Keratinocyte (primary cell): ENCODE results near the gene RPAP2. TPM values are rescaled to one million over a fixed set of nuclear protein-coding genes. Genes with fewer than 3 reads are reported as not detected.
"Not testable (repeated sequence)": the region's sequence is repeated elsewhere in the genome, so short reads cannot be mapped to it uniquely, and the experiment has no call there.

Experiments
- DNase-seq: peaks from one replicate; pipeline ENCODE4 v3.0.0-alpha.2; 2011; ENCODE audit warnings: low read depth, missing footprints, low spot score
- FAIRE-seq: peaks from 2 replicates; lab custom pipeline; 2011; peaks lifted over from hg19 to GRCh38; lab: Jason Lieb, UNC
- H2AFZ ChIP-seq: 2 replicates; pipeline ENCODE4 v1.6.0; 2012; ENCODE audit warnings: low read length, control low read depth, inconsistent platforms; ENCODE audit not compliant: control insufficient read depth
- H3K27ac ChIP-seq: 2 replicates; pipeline ENCODE4 v1.5.1; 2011; ENCODE audit warnings: low read length; ENCODE audit not compliant: control insufficient read depth, insufficient read depth
- H3K27me3 ChIP-seq: 3 replicates; pipeline ENCODE4 v1.6.0; 2011; ENCODE audit warnings: low read length; ENCODE audit not compliant: control insufficient read depth, insufficient read depth; ENCODE audit errors: extremely low read depth
- H3K36me3 ChIP-seq, 2 experiments: 2 replicates in 1 of 2; 3 replicates in 1 of 2; pipeline ENCODE4 v1.5.1; 2011; ENCODE audit warnings: low read length in 2 of 2, mild to moderate bottlenecking in 1 of 2; ENCODE audit not compliant: control insufficient read depth in 2 of 2, insufficient read depth in 2 of 2; ENCODE audit errors: extremely low read depth in 1 of 2
- H3K4me1 ChIP-seq: 3 replicates; pipeline ENCODE4 v1.5.1; 2011; ENCODE audit warnings: low read length; ENCODE audit not compliant: control insufficient read depth, insufficient read depth; ENCODE audit errors: extremely low read depth
- H3K4me2 ChIP-seq: 3 replicates; pipeline ENCODE4 v1.6.0; 2011; ENCODE audit warnings: low read depth, low read length; ENCODE audit not compliant: control insufficient read depth, insufficient read depth; ENCODE audit errors: extremely low read depth
- H3K4me3 ChIP-seq, 3 experiments: fragments of 200-600 bp in 1 of 3; sonication (generic) in 1 of 3; 2 replicates in 2 of 3; 3 replicates in 1 of 3; pipeline ENCODE4 v1.5.1; 2011 to 2016; ENCODE audit warnings: low read length in 3 of 3, mild to moderate bottlenecking in 3 of 3, control low read depth in 2 of 3, inconsistent platforms in 1 of 3, low read depth in 1 of 3, mixed read lengths in 1 of 3, mixed run types in 1 of 3, moderate library complexity in 1 of 3; ENCODE audit not compliant: control insufficient read depth in 2 of 3, insufficient read depth in 2 of 3; ENCODE audit errors: extremely low read depth in 1 of 3
- H3K79me2 ChIP-seq: 2 replicates; pipeline ENCODE4 v1.6.0; 2012; ENCODE audit warnings: low read length; ENCODE audit not compliant: control insufficient read depth, insufficient read depth
- H3K9ac ChIP-seq: 3 replicates; pipeline ENCODE4 v1.6.0; 2011; ENCODE audit warnings: low read length; ENCODE audit not compliant: control insufficient read depth, insufficient read depth; ENCODE audit errors: extremely low read depth
- H3K9me1 ChIP-seq: 3 replicates; pipeline ENCODE4 v1.6.0; 2011; ENCODE audit warnings: low read length; ENCODE audit not compliant: control insufficient read depth, insufficient read depth; ENCODE audit errors: extremely low read depth
- H3K9me3 ChIP-seq: 2 replicates; pipeline ENCODE4 v1.5.1; 2012; ENCODE audit warnings: low read depth, low read length; ENCODE audit not compliant: control insufficient read depth
- H4K20me1 ChIP-seq: 3 replicates; pipeline ENCODE4 v1.6.0; 2011; ENCODE audit warnings: low read length; ENCODE audit not compliant: control insufficient read depth, insufficient read depth; ENCODE audit errors: extremely low read depth
- EZH2 ChIP-seq: IDR thresholded peaks from one replicate; pipeline ENCODE4 v1.6.1; 2012; ENCODE audit warnings: inconsistent platforms, mild to moderate bottlenecking, low read length, moderate library complexity
- dilution Hi-C: fragments of 300-500 bp; cut with MboI; formaldehyde crosslinking; loops from one replicate; pipeline ENCODE4 v1.7.0; 2020; ENCODE audit warnings: low sequenced_read_pairs; ENCODE audit not compliant: extremely low pct_ligation_motif_present
- polyA plus RNA-seq, 5 experiments: library from polyadenylated mRNA; depleted of rRNA in 3 of 5; stranded (reverse) in 3 of 5; stranded (forward) in 1 of 5; unstranded in 1 of 5; fragments of >200 nt; gene quantifications; 1 replicate in 1 of 5; 2 replicates in 3 of 5; 3 replicates in 1 of 5; pipeline versions ENCODE4 v1.2.1 to v1.2.3, GENCODE V29; 2011 to 2012; ENCODE audit warnings: missing spikeins in 2 of 5, low read depth in 1 of 5, low replicate concordance in 1 of 5
- TF ChIP-seq, protein P1 (sequence below), 3 experiments: IDR thresholded peaks in 1 of 3; conservative IDR thresholded peaks in 1 of 3; optimal IDR thresholded peaks in 1 of 3; 2 replicates in 2 of 3; 3 replicates in 1 of 3; pipeline versions ENCODE3 to v1.5.1; 2011; ENCODE audit warnings: low read length in 3 of 3, mild to moderate bottlenecking in 3 of 3, moderate library complexity in 2 of 3, control low read depth in 1 of 3, inconsistent platforms in 1 of 3; ENCODE audit not compliant: insufficient read depth in 2 of 3; ENCODE audit errors: extremely low read depth in 1 of 3

RPAP2 gene
- polyA plus RNA-seq, 1 donor (not counting 4 experiments of a cell fraction or from before 2014, with no cell fraction given): 21.5 TPM

DNA sequence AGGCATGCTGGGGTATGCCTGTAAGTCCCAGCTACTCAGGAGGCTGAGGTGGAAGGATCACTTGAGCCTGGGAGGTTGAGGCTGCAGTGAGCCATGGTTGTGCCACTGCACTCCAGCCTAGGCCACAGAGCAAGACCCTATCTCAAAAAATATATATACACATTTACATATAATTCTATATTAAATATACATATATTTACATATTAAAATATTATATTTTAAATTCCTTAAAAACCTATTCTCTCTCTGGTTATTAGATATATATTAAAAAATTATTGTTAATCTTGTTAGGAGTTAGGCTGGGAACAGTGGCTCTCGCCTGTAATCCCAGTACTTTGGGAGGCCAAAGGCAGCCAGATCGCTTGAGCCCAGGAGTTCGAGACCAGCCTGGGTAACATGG, 22.8 kb upstream of the RPAP2 start:
- FAIRE-seq: no peak
- H3K36me3 ChIP-seq: peaks cover 5 to 15% of the 10 kb centered on the region in 2 experiments
- no peaks in the 10 kb centered on the region for H3K9me3 ChIP-seq

DNA sequence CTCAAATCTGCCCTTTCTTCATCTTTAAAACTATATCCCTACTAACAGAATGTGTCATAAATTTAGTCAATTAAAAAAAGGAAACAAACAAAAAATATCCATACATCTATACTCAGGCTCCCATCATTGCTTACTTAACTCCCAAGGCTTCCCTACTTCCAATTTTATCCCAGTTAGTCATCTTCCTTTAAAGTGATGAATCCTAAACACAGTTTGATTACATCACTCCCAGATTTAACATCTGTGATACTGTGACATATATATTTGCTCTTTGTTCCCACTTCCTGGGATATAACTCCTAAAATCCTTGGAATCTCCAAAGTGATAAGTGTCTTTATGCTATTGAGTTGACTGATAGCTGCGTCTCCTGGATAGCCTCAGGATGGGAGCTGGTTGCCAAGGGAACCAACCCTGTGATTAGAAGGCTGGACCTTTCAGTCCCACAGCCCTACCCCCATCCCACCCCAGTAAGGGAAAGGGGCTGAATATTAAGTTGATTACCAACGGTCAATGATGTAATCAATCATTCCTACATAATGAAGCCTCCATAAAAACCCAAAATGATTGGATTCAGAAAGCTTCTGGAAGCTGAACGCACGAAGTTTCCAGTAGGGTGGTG, 21.6 kb upstream of the RPAP2 start:
- Histone ChIP-seq H3K4me3 (no peak overlapping the region), H3K9me3 (no peaks in the 10 kb centered on the region), H3K27me3 (no peaks in the 10 kb centered on the region), H3K4me2 (no peak overlapping the region), H3K79me2 (no peaks in the 10 kb centered on the region), H3K36me3 (peaks cover 5 to 15% of the 10 kb centered on the region in 2 experiments), H2AFZ (no peak overlapping the region), H3K9ac (no peak overlapping the region), H3K27ac (no peak overlapping the region), H3K4me1 (no peaks in the 10 kb centered on the region), H3K9me1 (no peaks in the 10 kb centered on the region), H4K20me1 (no peaks in the 10 kb centered on the region)
- TF ChIP-seq, protein P1, sequence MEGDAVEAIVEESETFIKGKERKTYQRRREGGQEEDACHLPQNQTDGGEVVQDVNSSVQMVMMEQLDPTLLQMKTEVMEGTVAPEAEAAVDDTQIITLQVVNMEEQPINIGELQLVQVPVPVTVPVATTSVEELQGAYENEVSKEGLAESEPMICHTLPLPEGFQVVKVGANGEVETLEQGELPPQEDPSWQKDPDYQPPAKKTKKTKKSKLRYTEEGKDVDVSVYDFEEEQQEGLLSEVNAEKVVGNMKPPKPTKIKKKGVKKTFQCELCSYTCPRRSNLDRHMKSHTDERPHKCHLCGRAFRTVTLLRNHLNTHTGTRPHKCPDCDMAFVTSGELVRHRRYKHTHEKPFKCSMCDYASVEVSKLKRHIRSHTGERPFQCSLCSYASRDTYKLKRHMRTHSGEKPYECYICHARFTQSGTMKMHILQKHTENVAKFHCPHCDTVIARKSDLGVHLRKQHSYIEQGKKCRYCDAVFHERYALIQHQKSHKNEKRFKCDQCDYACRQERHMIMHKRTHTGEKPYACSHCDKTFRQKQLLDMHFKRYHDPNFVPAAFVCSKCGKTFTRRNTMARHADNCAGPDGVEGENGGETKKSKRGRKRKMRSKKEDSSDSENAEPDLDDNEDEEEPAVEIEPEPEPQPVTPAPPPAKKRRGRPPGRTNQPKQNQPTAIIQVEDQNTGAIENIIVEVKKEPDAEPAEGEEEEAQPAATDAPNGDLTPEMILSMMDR (optimal IDR thresholded peaks at IDR 0.05 in 1 of 3, IDR thresholded peaks at IDR 0.05 in 1 of 3, conservative IDR thresholded peaks at IDR 0.05 in 1 of 3; ENCODE audit: extremely low read depth in 1 of 3, insufficient read depth in 2 of 3, low read length in 3 of 3): no peak
- no peak for TF ChIP-seq EZH2
- DNase-seq: no peak
- dilution Hi-C loops: no loop called here
- no peak for FAIRE-seq

More for the DNA sequence above, 22.8 kb upstream of the RPAP2 start:
- Histone ChIP-seq H3K4me3 (no peak overlapping the region), H3K4me2 (no peak overlapping the region), H3K27ac (no peak overlapping the region), H2AFZ (no peak overlapping the region), H3K79me2 (no peaks in the 10 kb centered on the region), H4K20me1 (no peaks in the 10 kb centered on the region), H3K9me1 (no peaks in the 10 kb centered on the region), H3K9ac (no peak overlapping the region), H3K27me3 (no peaks in the 10 kb centered on the region), H3K4me1 (no peaks in the 10 kb centered on the region)
- TF ChIP-seq, protein P1 (optimal IDR thresholded peaks at IDR 0.05 in 1 of 3, IDR thresholded peaks at IDR 0.05 in 1 of 3, conservative IDR thresholded peaks at IDR 0.05 in 1 of 3; ENCODE audit: extremely low read depth in 1 of 3, insufficient read depth in 2 of 3, low read length in 3 of 3): no peak
- no peak for TF ChIP-seq EZH2
- no peak for DNase-seq
- dilution Hi-C loops: no loop called here

DNA sequence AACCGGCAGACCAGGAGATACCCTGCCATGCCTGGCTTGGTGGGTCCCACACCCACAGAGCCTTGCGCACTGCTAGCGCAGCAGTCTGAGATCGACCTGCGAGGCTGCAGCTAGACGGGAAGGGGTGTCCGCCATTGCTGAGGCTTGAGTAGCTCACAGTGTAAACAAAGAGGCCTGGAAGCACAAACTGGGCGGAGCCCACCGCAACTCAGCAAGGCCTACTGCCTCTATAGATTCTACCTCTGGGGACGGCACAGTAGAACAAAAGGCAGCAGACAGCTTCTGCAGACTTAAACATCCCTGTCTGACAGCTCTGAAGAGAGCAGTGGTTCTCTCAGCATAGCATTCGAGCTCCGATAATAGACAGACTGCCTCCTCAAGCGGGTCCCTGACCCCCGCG, 19.1 kb upstream of the RPAP2 start:
- H2AFZ ChIP-seq, H3K9me1 ChIP-seq, H3K27ac ChIP-seq, H3K4me2 ChIP-seq, DNase-seq, H3K79me2 ChIP-seq, dilution Hi-C loops, FAIRE-seq, H3K9me3 ChIP-seq, H3K4me1 ChIP-seq, H3K27me3 ChIP-seq, H3K36me3 ChIP-seq, H4K20me1 ChIP-seq, H3K9ac ChIP-seq, H3K4me3 ChIP-seq: not testable (repeated sequence)

DNA sequence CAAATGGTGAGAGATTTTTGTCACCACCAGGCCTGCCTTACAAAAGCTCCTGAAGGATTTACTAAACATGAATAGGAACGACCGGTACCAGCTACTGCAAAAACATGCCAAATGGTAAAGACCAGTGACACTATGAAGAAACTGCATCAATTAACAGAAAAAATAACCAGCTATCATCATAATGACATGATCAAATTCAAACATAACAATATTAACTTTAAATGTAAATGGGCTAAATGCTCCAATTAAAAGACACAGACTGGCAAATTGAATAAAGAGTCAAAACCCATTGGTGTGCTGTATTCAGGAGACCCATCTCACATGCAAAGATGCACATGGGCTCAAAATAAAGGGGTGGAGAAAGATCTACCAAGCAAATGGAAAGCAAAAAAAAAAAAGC, 17.4 kb upstream of the RPAP2 start:
- H2AFZ ChIP-seq, FAIRE-seq, H3K36me3 ChIP-seq, H3K4me1 ChIP-seq, DNase-seq, H4K20me1 ChIP-seq, H3K79me2 ChIP-seq, H3K9me3 ChIP-seq, H3K27ac ChIP-seq, H3K4me3 ChIP-seq, H3K4me2 ChIP-seq, H3K9ac ChIP-seq, H3K27me3 ChIP-seq, H3K9me1 ChIP-seq, dilution Hi-C loops: not testable (repeated sequence)
